ENCODE measurements around the gene ZNF14.
A peak's percentile ranks its signal among the peaks of the same experiment; 100 is the strongest.
"Not testable (repeated sequence)": the region's sequence is repeated elsewhere in the genome, so short reads cannot be mapped to it uniquely, and the experiment has no call there.

ZNF14 gene

GRCh38 chr19:19746286-19747213 lies 13.6 kb upstream of the ZNF14 start:
- peak; percentile 20 for DNase-seq

GRCh38 chr19:19745496-19746285 lies 12.8 kb upstream of the ZNF14 start:
- peak; percentile 13 for DNase-seq

GRCh38 chr19:19744641-19745040 lies 11.7 kb upstream of the ZNF14 start:
- DNase-seq: no peak

- not testable (repeated sequence) for DNase-seq
These were observed 11.0 kb upstream of the ZNF14 start for GRCh38 chr19:19743921-19744320.

- peak; percentile 18 for DNase-seq
These were observed 10.3 kb upstream of the ZNF14 start for GRCh38 chr19:19743176-19743575.

- DNase-seq: peak; percentile 15
These were observed 9.9 kb upstream of the ZNF14 start for GRCh38 chr19:19742773-19743172.

- no peak for DNase-seq
These were observed 8.3 kb upstream of the ZNF14 start for GRCh38 chr19:19741184-19741583.

- no peak for DNase-seq
These were observed 7.8 kb upstream of the ZNF14 start for GRCh38 chr19:19740755-19741154.

- DNase-seq: no peak
These were observed 5.7 kb upstream of the ZNF14 start for GRCh38 chr19:19738564-19738963.

- no peak for DNase-seq
These were observed 4.8 kb upstream of the ZNF14 start for GRCh38 chr19:19737559-19738332.

GRCh38 chr19:19721896-19722295 lies 11.0 kb downstream of the ZNF14 start:
- no peak for DNase-seq

GRCh38 chr19:19719798-19720197 lies 13.1 kb downstream of the ZNF14 start:
- no peak for DNase-seq

GRCh38 chr19:19711934-19712828 lies 20.7 kb downstream of the ZNF14 start:
- no peak for DNase-seq

- no peak for DNase-seq
These were observed 21.5 kb downstream of the ZNF14 start for GRCh38 chr19:19711306-19711933.

GRCh38 chr19:19710506-19710905 lies 22.4 kb downstream of the ZNF14 start:
- DNase-seq: no peak

- DNase-seq: no peak
These were observed 28.1 kb downstream of the ZNF14 start for GRCh38 chr19:19704836-19705235.

- DNase-seq: not testable (repeated sequence)
These were observed 32.4 kb downstream of the ZNF14 start for GRCh38 chr19:19700493-19700892.

GRCh38 chr19:19697589-19697988 lies 35.3 kb downstream of the ZNF14 start:
- DNase-seq: no peak

GRCh38 chr19:19696386-19696785 lies 36.5 kb downstream of the ZNF14 start:
- DNase-seq: no peak

GRCh38 chr19:19691683-19692082 lies 41.2 kb downstream of the ZNF14 start:
- DNase-seq: no peak

- DNase-seq: not testable (repeated sequence)
These were observed 43.9 kb downstream of the ZNF14 start for GRCh38 chr19:19689023-19689422.

GRCh38 chr19:19687090-19687489 lies 45.8 kb downstream of the ZNF14 start:
- no peak for DNase-seq
